ENCODE measurements around the gene KCNQ4.

KCNQ4 gene

DNA sequence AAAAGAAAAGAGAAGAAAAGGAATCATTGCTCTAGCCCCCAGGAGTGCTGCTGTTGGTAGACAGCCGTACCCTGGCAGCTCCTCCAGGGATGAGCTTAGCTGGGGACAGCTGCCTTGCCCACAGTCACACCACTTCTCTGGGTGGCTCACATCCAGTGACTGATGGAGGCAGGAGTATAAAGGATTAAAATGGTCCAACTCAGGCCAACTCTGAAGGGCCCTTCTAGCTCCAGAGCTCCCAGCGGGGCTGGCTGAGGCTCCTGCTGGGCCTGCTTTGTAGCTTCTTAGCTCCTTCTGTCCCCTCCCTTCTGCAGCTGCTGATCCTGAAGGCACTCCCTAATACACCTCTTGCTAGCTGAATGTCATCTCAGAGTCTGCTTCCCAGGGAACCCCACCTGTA lies 74.2 kb downstream of the KCNQ4 start:
- DNase-seq (ENCODE audit: extremely low read depth in 1 of 2, low read depth in 1 of 2): no peak

DNA sequence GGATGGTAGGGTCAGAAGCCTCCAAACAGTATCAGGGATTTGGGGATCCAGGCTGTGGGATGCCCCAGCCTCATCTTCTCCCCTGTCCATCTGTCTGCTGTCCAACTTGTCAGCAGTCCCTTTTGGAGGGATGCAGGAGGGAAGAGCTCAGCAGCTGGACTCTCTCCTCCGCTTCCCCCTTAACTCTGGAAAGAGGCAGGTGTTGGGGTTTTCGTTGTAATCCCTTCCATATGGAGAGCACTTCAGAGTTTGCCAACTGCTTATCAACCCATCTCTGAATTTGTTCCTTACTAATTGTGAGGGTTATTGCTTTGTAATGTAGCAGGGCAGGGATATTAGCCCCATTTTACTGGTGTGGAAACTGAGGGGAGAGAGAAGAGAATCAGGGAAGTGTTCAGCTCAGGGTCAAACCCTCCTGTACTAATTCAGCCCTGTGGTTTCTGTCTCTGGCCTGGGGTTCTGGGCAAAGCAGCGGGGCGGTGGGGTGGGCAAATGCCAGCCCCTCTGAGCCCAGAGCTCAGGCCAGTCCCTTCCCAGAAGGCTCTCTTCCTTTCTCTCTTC lies 75.3 kb downstream of the KCNQ4 start:
- DNase-seq (ENCODE audit: extremely low read depth in 1 of 2, low read depth in 1 of 2): no peak

DNA sequence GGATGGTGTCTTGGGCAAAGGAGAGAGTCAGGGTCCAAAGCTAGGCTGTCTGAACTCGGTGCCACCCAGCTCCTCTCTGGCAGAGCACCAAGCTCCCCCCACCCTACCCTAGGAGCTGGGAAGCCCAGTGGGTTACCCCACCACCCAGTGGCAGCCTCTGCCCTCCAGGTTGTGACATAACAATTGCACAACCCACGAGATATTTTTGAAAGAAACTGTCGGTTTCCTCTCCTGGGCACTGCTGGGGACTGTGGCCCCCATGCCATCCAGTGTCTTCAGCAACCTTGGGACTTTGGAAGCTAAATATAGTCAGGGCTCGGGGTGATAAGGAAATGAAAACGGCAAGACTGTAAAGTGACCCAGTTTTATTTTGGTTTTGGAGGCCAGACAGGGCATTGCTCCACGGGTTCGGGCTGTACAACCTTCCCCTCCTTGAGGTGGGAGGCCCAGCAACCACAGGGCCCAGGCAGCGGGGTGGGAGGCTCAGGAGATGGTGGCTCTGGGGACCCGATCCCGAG lies 77.2 kb downstream of the KCNQ4 start:
- DNase-seq (ENCODE audit: extremely low read depth in 1 of 2, low read depth in 1 of 2): no peak

DNA sequence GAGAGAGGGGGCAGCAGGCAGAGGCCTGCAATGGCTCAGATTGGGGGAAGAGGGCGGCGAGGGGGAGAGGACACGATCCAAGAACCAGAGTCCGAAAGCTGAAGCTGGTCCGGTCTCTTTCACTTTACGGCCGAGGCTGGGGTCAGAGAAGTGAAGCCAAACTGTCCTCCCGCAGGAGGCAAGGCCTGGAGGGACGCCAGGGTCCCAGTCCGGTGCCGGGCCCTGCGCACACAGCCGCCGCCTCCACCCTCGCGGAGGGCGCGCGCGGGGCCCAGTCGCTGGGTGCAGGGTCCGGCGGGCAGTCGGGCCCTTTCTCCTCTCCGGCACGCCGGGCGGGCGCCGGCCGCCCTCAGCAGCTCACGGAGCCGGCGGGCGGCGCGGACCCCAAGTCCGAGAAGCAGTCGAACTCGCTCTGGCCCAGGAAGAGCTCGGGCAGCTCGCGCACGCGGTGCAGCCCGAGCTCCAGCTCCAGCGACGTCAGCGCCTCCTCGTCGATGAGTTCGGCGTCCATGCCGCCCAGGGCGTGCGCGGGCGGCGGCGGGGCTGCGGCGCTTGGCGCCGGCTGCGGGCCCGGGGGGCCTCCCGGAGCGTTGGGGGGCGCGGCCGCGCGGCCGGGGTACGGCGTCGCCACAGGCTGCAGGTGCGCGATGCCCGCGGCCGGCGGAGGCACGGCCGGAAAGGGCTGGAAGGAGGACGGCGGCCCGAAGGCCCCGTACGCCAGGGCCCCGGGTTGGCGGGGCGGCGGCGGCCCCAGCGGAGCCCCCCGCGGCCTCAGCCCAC lies 77.8 kb downstream of the KCNQ4 start:
- no peak for DNase-seq (ENCODE audit: extremely low read depth in 1 of 2, low read depth in 1 of 2)

DNA sequence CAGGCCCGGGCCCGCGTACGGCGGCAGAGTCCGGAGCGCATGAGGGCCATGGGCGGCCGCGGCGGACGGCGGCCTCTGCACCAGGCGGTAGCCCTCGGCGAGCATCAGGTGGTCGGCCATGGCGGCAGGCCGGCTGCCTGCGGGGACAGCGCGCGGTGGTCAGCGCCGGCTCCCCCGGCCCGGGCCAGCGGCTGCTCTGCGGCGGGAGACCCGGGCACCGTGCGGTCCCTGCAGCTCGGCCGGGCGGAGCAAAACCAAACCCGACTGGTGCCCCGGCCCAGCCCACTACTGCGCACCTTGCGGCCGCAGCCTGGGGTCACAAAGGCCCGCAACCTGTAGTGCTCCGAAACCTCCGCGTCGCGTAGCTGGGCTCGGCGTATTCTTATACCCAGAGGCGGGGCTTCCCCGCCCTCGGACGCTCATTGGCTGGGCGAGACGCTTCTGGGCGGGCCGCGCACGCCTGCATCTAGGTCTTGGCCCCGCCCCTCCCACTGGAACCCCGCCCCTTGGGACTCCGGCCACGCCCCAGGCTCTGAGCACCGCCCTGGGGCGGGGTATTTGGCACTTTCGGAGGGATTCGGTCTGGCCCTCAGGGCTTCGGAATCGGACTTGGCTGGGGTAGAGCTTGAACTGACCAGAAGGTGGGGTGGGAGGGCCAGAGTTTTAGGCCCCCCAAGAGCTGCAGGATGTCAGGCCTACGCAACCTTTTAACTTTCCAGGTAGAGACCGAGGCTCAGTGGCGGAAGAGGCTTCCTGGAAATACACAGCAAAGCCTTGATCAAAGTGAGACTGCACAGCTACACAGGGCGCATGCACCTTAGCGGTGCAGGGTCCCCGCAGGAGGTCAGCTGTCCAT lies 78.6 kb downstream of the KCNQ4 start, which contains the start of gene CITED4:
CITED4 (minus strand) TSS at position 356 of the 856 bp plus-strand sequence; CDS start at position 120, 236 bp downstream.
- DNase-seq (ENCODE audit: extremely low read depth in 1 of 2, low read depth in 1 of 2): peak; percentile 82

DNA sequence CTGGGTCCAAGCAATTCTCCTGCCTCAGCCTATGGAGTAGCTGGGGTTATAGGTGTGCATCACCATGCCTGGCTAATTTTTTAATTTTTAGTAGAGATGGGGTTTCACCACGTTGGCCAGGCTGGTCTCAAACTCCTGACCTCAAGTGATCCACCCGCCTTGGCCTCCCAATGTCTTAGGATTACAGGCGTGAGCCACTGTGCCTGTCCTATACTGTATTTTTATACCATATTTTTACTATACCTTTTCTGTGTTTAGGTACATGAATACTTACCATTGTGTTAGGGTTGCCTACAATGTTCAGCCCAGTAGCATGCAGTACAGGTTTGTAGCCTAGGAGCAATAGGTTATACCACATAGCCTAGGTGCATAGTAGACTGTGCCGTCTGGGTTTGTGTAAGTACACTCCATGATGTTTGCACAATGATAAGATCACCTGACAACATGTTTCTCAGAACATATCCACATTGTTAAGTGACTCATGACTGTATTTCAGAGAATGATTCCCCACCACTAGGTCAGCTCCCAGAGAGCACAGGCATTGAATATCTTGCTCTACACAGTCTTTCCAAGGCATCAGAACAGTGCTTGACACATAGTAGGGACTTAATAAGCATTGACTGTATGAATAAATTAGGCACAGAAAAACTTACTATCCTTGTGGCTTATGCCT lies 84.6 kb downstream of the KCNQ4 start:
- DNase-seq (ENCODE audit: extremely low read depth in 1 of 2, low read depth in 1 of 2): no peak

DNA sequence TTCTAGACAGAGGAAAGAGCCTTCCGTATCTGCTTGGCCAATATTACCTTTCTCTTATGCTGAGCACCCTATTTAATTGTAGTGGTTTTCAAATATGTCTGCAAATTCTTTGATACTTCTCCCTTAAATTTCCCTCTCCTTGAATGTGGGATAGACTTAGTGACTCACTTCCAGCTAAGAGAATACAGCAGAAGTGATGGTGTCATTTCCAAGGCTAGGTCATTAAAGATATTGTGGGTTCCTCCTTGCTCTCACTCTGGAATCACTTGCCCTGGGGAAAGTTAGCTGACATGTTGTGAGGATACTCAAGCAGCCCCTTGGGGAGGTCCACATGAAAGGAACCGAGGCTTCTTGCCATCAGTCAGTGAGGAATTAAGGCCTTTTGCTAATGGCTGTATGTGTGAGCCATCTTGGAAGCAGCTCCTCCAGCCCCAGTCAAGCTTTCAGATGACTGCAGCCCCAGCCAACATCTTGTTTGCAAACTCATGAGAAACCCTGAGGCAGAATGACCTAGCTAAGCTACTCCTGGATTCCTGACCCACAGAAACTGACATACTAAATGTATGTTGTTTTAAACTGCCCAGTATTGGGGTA lies 86.6 kb downstream of the KCNQ4 start:
- DNase-seq (ENCODE audit: extremely low read depth in 1 of 2, low read depth in 1 of 2): no peak

DNA sequence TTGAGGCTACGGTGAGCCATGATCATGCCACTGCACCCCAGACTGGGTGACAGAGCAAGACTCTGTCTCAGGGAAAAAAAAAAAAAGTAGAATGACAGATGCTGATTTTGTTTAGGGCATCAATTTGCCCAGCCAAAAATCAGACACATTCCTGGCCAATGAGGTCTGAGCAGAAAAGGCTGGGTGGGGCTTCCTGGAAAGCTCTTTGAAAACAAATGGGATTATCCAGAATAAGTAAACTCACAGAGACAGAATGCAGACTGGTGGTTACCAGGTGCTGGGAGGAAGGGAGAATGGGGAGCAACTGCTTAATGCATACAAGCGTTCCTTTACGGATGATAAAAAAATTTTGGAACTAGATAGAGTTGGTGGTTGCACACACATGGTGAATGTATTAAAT lies 88.7 kb downstream of the KCNQ4 start:
- no peak for DNase-seq (ENCODE audit: extremely low read depth in 1 of 2, low read depth in 1 of 2)

DNA sequence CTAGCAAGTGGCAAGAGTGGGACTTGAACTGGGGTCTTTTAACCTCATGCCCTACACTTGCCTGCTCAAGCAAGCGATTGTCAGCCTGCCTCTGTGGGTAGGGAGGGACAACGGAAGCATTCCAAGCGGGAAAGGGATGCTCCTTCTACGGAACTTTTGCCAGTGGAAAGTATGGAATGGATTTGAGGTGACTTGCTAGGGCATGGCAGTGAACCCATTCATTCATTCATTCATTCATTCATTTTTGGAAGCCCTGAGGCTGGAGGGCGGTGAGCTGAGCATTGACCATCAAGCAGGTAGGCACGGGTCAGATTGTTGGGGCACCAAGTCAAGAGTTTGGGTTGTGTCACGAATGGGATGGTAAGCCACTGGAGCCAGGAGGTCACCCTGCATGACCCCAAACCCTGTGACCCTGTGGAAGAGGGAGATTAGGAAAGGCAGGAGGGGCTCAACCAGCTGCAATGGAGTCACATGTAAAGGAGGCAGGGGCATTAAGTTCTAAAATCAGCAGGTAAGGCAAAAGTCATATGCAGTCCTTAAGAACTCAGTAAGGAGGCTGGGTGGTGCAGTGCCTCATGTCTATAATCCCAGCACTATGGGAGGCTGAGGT lies 90.4 kb downstream of the KCNQ4 start:
- no peak for DNase-seq (ENCODE audit: extremely low read depth in 1 of 2, low read depth in 1 of 2)

DNA sequence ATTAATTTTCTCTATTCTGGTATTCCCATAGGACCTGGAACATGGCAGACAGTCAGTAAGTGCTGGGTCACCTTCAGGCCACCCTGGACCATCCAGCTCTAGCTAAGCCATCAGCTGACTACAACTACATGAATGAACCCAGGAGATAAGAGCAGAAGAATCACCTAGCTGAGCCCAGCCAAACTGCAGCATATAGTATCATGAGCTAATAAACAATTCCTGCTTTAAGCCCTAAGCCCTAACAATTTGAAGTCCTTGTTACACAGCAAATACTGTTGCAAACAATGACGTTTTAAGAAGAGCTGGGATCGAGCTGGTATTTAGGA lies 92.8 kb downstream of the KCNQ4 start:
- no peak for DNase-seq (ENCODE audit: extremely low read depth in 1 of 2, low read depth in 1 of 2)

DNA sequence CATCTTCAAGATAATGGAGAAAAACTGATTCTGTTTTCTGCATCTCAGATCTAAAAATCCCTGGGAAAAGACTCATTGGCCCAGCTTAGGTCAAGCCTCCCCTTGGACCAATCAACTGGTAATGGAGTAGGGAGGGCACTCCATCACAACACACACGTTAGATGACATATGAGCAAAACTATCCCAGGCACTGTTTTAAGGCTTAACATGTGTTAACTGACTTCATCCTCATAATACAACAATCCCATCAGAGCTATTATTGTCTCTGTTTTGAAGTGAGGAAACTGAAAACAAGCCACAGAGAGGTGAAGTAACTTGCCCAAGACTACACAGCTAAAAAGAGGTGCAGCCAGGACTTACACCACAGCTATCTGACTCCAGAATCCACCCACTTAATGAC lies 93.3 kb downstream of the KCNQ4 start:
- DNase-seq (ENCODE audit: extremely low read depth in 1 of 2, low read depth in 1 of 2): no peak

DNA sequence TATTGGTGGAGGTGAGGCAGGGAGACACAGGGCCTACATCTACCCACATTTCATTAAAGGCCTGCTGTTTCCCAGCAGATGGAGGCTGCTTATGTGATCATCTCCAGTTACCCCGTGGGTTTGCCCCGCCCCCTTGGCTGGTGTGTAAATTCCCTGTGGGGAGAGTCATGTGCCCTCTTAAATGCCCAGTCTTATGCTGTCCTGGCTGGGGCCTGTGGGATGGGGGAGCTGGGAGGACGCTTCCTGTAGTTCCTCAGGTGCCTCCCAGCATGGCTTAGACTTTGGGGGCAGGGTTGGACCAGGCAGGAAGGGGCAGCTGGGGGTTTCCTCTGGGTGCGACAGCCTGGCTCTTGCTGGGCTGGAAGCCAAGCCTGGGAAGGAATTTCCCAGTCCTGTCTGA lies 94.1 kb downstream of the KCNQ4 start:
- no peak for DNase-seq (ENCODE audit: extremely low read depth in 1 of 2, low read depth in 1 of 2)

DNA sequence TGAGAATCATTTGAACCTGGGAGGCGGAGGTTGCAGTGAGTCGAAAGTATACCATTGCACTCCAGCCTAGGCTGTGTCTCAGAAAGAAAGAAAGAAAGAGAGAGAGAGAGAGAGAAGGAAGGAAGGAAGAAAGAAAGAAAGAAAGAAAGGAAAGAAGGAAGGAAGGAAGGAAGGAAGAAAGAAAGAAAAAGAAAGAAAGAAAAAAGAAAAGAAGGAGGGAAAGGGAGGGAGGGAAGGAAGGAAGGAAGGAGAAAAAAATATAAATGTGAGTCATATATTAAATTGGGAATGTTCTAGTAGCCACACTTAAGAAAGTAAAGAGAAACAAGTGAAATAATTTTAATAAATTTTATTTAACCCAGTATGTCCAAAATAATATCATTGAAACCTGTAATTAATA lies 95.3 kb downstream of the KCNQ4 start:
- DNase-seq (ENCODE audit: extremely low read depth in 1 of 2, low read depth in 1 of 2): no peak

DNA sequence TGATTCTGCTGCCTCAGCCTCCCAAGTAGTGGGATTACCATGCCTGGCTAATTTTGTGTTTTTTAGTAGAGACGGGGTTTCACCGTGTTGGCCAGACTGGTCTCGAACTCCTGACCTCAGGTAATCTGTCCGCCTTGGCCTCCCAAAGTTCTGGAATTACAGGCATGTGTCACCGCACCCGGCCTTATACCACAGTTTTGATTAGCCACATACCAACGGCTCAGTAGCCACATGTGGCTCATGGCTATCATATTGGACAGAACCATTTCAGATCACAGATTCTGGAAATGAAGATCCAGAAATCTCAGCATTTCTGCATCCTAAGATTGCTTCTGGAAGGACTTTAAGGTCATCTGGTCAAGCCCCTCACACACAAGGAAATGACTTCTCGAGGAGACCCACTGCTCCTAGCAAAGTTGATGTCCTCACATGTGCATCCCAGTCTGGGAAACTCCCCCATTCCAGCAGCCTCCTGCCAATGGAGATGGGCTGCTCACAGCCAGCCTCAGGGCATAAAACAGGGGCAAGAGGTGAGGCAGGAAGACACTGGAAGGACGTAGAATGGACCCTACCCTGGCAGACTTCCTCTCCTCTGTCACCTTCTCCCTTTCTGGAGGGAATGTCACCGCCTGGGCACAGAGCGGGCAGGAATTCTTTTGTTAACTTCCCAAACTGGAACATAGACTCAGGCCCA lies 96.0 kb downstream of the KCNQ4 start:
- no peak for DNase-seq (ENCODE audit: extremely low read depth in 1 of 2, low read depth in 1 of 2)

DNA sequence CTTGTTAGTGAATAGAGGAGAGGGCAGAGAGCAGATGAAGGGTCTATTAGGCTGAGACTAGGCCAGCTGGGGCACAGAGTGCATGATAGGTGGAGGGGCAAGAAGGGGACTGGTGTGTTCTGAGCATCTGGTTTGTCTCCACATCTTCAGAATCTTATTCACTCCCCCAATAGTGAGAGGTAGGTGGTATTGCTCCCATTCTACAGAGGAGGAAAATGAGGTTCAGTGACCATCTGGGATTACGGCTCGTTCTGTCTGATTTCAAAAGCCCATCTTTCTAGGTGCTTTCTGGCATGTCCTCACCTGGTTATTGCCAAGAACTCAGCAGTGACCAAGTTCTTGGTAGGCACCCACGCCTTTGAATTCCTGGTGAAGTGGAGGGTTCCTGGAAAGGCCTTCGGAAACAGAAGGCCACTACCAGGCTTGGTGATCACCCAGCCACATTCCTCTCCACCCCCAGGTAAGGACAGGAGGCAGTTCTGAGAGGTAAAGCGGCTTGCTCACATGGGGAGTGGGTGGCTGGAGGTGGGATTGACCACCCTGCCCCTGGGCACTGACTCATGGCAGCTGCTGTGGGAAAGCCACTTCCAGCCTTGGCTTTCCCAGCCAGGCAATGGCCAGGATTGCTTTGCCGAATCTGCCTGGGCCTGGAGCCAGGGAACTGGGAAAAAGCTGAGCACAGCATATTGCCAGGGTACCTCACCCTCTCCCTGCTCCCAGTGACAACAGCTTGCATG lies 97.4 kb downstream of the KCNQ4 start:
- no peak for DNase-seq (ENCODE audit: extremely low read depth in 1 of 2, low read depth in 1 of 2)

DNA sequence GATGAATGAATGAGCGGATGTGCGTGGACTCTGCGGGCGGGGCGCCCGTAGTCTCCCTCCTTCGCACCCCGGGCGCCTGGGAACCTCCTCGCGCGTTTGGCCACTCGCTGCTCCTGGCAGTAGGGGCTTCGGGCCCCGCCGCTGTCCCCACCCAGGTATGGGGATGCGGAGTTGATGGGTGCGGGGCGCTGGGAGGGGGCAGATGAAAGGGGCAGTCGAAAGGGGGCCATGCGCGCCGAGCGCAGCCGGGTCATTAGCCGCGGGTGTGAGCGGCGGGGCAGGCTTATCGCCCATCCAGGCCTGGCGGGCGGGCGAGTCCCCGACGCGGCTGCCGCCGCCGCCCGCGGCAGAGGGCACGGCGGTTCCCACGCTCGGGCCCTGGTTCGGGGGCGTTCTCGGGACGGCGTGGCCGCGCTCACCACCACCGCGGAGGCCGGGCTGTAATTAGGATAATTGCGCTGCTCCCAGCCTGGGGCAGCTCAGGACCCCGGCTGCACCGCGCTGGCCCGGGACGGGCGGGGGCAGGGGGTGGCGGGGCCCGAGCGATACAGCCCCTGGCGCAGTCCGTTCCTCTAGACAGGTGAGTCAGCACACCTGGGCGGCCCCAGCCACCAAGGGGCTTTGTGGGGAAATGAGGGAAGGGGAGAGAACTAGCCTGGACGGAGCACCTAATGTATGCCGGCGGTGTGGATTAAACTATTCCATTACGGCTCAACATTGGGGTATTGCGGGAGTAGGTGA lies 100.6 kb downstream of the KCNQ4 start:
- no peak for DNase-seq (ENCODE audit: extremely low read depth in 1 of 2, low read depth in 1 of 2)

DNA sequence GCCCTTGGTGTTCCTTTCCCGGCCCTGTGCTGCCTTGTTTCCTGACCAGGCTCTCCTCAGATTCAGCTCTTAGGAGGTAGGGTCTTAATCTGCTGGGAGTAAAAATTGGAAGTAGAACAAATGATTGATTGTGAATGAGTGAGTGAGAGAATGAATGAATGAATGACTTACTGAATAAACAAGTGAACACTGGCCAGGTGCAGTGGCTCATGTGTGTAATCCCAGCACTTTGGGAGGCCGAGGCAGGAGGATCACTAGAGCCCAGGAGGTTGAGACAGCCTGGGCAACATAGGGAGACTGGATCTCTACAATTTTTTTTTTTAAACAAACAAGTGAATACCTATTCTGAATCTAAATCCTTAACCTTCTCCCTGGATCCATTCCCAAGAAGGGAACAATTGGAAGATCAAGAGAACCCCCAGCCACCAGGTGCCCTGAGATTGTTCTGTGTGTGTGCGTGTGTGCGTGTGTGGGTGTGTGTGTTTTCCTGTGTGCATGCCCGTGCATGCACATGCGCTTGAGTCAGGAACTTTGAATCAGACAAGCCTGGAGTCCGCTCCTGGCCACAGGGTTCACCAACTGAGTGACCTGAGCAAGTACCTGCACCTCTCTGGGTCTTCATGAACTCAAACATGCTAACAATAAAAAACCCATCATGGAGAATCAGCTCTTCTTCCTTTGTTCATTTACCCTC lies 102.9 kb downstream of the KCNQ4 start:
- DNase-seq (ENCODE audit: extremely low read depth in 1 of 2, low read depth in 1 of 2): no peak

DNA sequence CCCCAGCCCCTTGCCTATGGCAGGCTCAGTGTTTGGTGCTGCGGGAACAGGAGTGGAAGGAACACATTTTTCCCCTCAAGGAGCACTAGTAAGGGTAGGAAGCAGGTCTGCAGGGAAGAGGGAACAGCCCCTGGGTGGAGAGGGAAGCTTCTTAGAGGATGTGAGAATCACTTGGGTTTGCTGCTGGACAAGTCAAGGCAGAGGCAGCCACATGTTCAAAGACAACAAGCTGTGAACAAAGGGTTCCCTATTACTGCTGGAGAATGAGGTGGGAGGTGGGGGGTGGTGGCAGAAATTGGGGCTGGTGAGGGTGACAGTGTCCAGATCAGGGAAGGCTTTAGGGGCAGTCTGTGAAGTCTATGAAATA lies 103.4 kb downstream of the KCNQ4 start:
- DNase-seq (ENCODE audit: extremely low read depth in 1 of 2, low read depth in 1 of 2): no peak
